Suppressor macrophage treated with lipopolysaccharide for 1 hour (primary cell): ENCODE measurements around the gene TMEM187.

ENCODE experiments used
- DNase-seq, 3 donors: peaks; one replicate each; pipeline ENCODE4 v3.0.0-alpha.2; 2020 to 2022

Gene TMEM187

GRCh38 chrX:153972368-153973126, at the start of gene TMEM187:
Gene TMEM187 (plus strand): TSS chrX:153972754. CDS start chrX:153982063, 9,309 bp downstream.
- DNase-seq: peak; percentile 91 to 94 (median 92)

GRCh38 chrX:153922932-153923857, 49.4 kb upstream of the TMEM187 start:
- peak in 1 of 3 donors; percentile 40 for DNase-seq

- peak; percentile 70 to 75 (median 71) for DNase-seq
Measured at GRCh38 chrX:153924149-153924861, 48.2 kb upstream of the TMEM187 start.

- peak in 1 of 3 donors; percentile 36 for DNase-seq
Measured at GRCh38 chrX:153925387-153925738, 47.2 kb upstream of the TMEM187 start.

GRCh38 chrX:153925739-153926551, 46.6 kb upstream of the TMEM187 start, which contains the start of gene ARHGAP4:
Gene ARHGAP4 (minus strand): TSS chrX:153926264. CDS start chrX:153926202, 62 bp downstream.
- peak; percentile 40 to 70 (median 51) for DNase-seq

- no peak for DNase-seq
Measured at GRCh38 chrX:153926552-153926857, 46.0 kb upstream of the TMEM187 start.

- peak; percentile 72 to 83 (median 81) for DNase-seq
Measured at GRCh38 chrX:153926858-153927671, 45.5 kb upstream of the TMEM187 start.

GRCh38 chrX:153927672-153927921, 45.0 kb upstream of the TMEM187 start:
- no peak for DNase-seq

GRCh38 chrX:153927922-153928760, 44.4 kb upstream of the TMEM187 start:
- DNase-seq: peak; percentile 96 to 97 (median 97)

- DNase-seq: no peak
Measured at GRCh38 chrX:153928846-153929245, 43.7 kb upstream of the TMEM187 start.

GRCh38 chrX:153929576-153929975, 43.0 kb upstream of the TMEM187 start:
- no peak for DNase-seq

- no peak for DNase-seq
Measured at GRCh38 chrX:153930011-153930910, 42.3 kb upstream of the TMEM187 start.

- no peak for DNase-seq
Measured at GRCh38 chrX:153931151-153931550, 41.4 kb upstream of the TMEM187 start.

- DNase-seq: no peak
Measured at GRCh38 chrX:153931748-153932147, 40.8 kb upstream of the TMEM187 start.

- DNase-seq: no peak
Measured at GRCh38 chrX:153932220-153932915, 40.2 kb upstream of the TMEM187 start.

- peak; percentile 53 to 59 (median 59) for DNase-seq
Measured at GRCh38 chrX:153933748-153934147, 38.8 kb upstream of the TMEM187 start.

- DNase-seq: no peak
Measured at GRCh38 chrX:153934148-153934761, 38.3 kb upstream of the TMEM187 start.

GRCh38 chrX:153934762-153935325, 37.7 kb upstream of the TMEM187 start, which contains the start of gene NAA10:
Gene NAA10 (minus strand): TSS chrX:153935037. CDS start chrX:153934904, 133 bp downstream.
- DNase-seq: peak; percentile 78 to 92 (median 86)
